A172 (cell line): ENCODE data around the gene INSIG1. TPM values are rescaled to one million over a fixed set of nuclear protein-coding genes. Genes with fewer than 3 reads are reported as not detected.

Experiments
- DNase-seq: peaks from one replicate; pipeline ENCODE4 v3.0.0-alpha.2; 2015; ENCODE audit warnings: low spot score
- total RNA-seq: library from RNA; depleted of rRNA; stranded (reverse); fragments of >200 nt; shearing (Covaris generic); gene quantifications from 2 replicates; pipeline ENCODE4 v1.2.3, GENCODE V29; 2014

INSIG1 gene
- total RNA-seq, 1 experiment from 2014 or later: 106 TPM

- no peak for DNase-seq
Observed at GRCh38 chr7:155326385-155326784, 28.7 kb downstream of the INSIG1 start.

GRCh38 chr7:155327590-155328320 lies 30.1 kb downstream of the INSIG1 start:
- no peak for DNase-seq

- DNase-seq: no peak
Observed at GRCh38 chr7:155329225-155329624, 31.5 kb downstream of the INSIG1 start.

GRCh38 chr7:155331396-155331795 lies 33.7 kb downstream of the INSIG1 start:
- no peak for DNase-seq

- DNase-seq: no peak
Observed at GRCh38 chr7:155333346-155334234, 35.9 kb downstream of the INSIG1 start.

GRCh38 chr7:155336812-155337602 lies 39.3 kb downstream of the INSIG1 start:
- no peak for DNase-seq

- DNase-seq: no peak
Observed at GRCh38 chr7:155337946-155338631, 40.4 kb downstream of the INSIG1 start.

- no peak for DNase-seq
Observed at GRCh38 chr7:155338632-155339320, 41.1 kb downstream of the INSIG1 start.

GRCh38 chr7:155339474-155339873 lies 41.8 kb downstream of the INSIG1 start:
- no peak for DNase-seq

- no peak for DNase-seq
Observed at GRCh38 chr7:155340071-155340531, 42.4 kb downstream of the INSIG1 start.

GRCh38 chr7:155340721-155341120 lies 43.0 kb downstream of the INSIG1 start:
- no peak for DNase-seq

- no peak for DNase-seq
Observed at GRCh38 chr7:155341463-155341983, 43.8 kb downstream of the INSIG1 start.

- no peak for DNase-seq
Observed at GRCh38 chr7:155342313-155342712, 44.6 kb downstream of the INSIG1 start.

- no peak for DNase-seq
Observed at GRCh38 chr7:155343150-155343549, 45.5 kb downstream of the INSIG1 start.

GRCh38 chr7:155343661-155344121 lies 46.0 kb downstream of the INSIG1 start:
- no peak for DNase-seq

GRCh38 chr7:155344270-155344617 lies 46.6 kb downstream of the INSIG1 start:
- DNase-seq: no peak

GRCh38 chr7:155344618-155345433 lies 47.1 kb downstream of the INSIG1 start:
- DNase-seq: peak; percentile 60

- DNase-seq: no peak
Observed at GRCh38 chr7:155345490-155345889, 47.8 kb downstream of the INSIG1 start.

GRCh38 chr7:155346285-155346684 lies 48.6 kb downstream of the INSIG1 start:
- no peak for DNase-seq

GRCh38 chr7:155348806-155349205 lies 51.1 kb downstream of the INSIG1 start:
- no peak for DNase-seq
